Large intestine (tissue), 3 donors: Measurements from ENCODE around the gene RNF130. TPM values are rescaled to one million over a fixed set of nuclear protein-coding genes. Genes with fewer than 3 reads are reported as not detected.

Experiments
- DNase-seq, 2 donors: peaks; one replicate each; pipeline versions ENCODE4 v3.0.0 to v3.0.0-alpha.2; 2013
- H3K27ac ChIP-seq: one replicate; pipeline ENCODE4 v1.5.1; 2013; ENCODE audit warnings: low read length
- H3K27me3 ChIP-seq: 2 replicates; pipeline ENCODE4 v1.6.1; 2013; ENCODE audit warnings: low read length; ENCODE audit not compliant: control insufficient read depth, insufficient read depth
- H3K36me3 ChIP-seq: 2 replicates; pipeline ENCODE4 v1.6.1; 2013; ENCODE audit warnings: low read length; ENCODE audit not compliant: control insufficient read depth, insufficient read depth
- H3K4me1 ChIP-seq: one replicate; pipeline ENCODE4 v1.6.1; 2013; ENCODE audit warnings: low read length; ENCODE audit not compliant: control insufficient read depth, insufficient read depth
- H3K4me3 ChIP-seq: one replicate; pipeline ENCODE4 v1.5.1; 2013; ENCODE audit warnings: low read length
- H3K9me3 ChIP-seq: one replicate; pipeline ENCODE4 v1.6.1; 2013; ENCODE audit warnings: mild to moderate bottlenecking, low read depth, low read length, moderate library complexity; ENCODE audit not compliant: control insufficient read depth
- WGBS: methylation state at CpG from one replicate; pipeline ENCODE4 v1.1.5; 2013; ENCODE audit warnings: low lambda C conversion rate; ENCODE audit not compliant: insufficient coverage; 5-methylcytosine and 5-hydroxymethylcytosine counted together
- polyA plus RNA-seq: library from polyadenylated mRNA; unstranded; fragments of 120-200 nt; gene quantifications from one replicate; pipeline ENCODE4 v1.2.1, GENCODE V29; 2013

RNF130 gene
- polyA plus RNA-seq, 1 donor = 30.4 TPM

DNA sequence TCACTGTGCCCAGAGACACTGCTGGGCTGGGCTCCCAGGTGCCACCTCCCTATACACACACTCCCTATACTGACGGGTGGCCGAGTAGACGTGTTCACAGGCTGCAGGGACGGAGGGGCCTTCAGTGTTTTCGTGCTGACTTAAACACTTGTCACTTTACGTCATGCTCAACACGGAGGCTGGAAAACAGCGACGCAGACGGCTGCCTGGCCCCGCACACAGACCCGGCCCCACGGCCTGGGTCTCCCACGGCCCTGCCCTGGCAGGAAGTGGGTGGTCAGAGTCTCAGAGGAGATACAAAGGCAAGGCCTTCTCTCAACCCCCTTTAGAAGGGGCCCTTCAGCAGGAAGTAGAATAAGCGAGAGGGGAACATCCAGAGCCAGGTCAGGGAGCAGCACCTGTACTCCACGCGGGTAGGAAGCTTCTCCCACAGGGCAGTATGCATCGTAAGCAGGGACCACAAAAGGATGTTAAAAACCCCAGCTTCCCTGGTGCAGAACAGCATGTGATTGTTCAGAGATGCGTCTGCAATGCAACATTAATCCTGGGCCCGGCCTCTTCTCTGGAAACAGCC lies 152.0 kb downstream of the RNF130 start:
- DNase-seq = no peak
- H3K27me3 ChIP-seq = no peaks in the 10 kb centered on the region
- no CpG with 5 or more reads among the region's 20 CpGs for WGBS
- no peaks in the 10 kb centered on the region for H3K36me3 ChIP-seq
- no peaks in the 10 kb centered on the region for H3K9me3 ChIP-seq
- H3K4me1 ChIP-seq = no peaks in the 10 kb centered on the region
- no peak overlapping the region for H3K27ac ChIP-seq
- H3K4me3 ChIP-seq = no peak overlapping the region

DNA sequence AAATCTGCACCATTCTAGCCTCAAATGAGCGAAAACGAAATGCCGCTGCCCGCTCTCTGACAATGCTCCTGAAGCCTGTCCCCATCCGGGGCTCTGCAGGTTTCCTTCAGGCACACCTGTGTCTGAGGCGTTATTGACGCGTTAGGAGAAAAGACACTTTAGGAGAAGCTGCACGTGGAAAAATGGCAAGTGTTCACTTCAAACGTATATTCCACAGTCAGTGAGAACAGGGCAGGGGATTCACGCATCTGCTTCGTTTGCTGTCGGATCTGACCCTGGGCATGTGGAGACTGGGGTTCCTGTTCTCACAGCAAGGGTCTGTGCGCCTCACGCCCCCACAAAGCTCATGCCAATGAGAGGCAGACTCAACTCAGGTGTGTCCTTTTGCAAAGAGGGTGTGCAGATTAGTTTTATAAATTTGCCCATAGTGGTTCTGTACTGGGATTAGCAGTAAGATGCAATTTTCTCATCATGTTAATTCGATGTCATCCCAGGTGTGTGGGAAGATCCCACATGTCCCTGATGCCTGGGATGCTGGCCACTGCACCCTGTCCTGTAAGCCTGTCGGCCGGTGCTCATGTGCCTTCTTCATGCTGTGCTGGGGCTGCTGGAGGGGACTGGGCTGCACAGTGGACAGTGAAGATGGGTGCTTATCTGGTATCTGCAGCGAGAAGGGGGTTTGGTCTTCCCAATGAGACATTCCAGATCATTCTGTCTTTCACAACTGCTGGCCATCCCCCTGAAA lies 152.6 kb downstream of the RNF130 start:
- Histone ChIP-seq H3K27ac (no peak overlapping the region), H3K27me3 (no peaks in the 10 kb centered on the region), H3K4me3 (no peak overlapping the region), H3K4me1 (no peaks in the 10 kb centered on the region), H3K9me3 (no peaks in the 10 kb centered on the region), H3K36me3 (no peaks in the 10 kb centered on the region)
- DNase-seq = no peak
- WGBS = no CpG with 5 or more reads among the region's 19 CpGs

DNA sequence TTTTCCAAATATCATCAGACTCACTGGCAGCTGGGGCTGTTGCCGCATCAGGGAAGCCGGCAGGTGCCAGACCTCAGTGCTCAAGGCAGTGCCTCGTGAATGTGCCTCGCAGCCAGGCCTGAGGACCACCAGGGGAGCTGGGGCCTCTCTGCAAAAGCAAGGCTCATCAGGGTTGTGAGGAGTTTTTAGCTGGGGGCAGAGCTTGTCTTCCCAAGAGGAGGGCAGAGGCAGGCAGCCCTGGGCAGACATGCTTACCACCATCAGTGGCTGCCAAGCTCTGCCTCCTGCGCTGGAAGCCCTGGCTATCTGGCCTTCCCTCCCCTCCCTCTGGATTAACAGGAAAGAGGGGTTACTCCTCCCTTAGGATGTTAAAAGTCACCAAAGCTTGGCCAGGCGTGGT lies 155.0 kb downstream of the RNF130 start:
- no peaks in the 10 kb centered on the region for H3K36me3 ChIP-seq
- WGBS = no CpG with 5 or more reads among the region's 6 CpGs
- H3K4me3 ChIP-seq = no peak overlapping the region
- no peak overlapping the region for H3K27ac ChIP-seq
- H3K4me1 ChIP-seq = no peaks in the 10 kb centered on the region
- no peaks in the 10 kb centered on the region for H3K27me3 ChIP-seq
- no peak for DNase-seq
- H3K9me3 ChIP-seq = no peaks in the 10 kb centered on the region

DNA sequence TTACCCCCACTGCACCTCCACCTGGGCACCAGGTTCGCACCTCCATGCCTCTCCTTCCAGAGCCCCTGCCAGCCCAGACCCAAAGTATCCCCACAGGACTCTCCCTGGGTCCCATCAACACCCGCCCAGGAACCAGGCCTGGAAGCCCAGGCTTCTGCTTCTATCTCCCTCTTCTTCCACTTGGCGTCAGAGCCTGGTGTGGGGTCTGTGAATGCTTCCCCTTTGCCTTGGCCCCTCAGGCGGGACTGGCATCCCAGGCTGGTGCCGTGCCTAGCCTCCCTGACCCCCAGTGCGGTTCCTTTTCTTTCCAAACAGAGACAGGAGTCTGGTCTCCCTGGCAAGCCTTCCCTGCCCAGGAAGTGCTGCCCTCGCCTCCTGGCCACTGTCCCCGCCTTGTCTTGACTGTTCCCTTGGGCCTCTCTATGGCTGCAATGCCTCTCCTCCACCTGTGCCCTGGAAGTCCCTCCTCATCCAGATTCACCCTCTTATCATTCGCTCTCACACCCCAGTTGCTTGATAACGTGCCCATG lies 156.1 kb downstream of the RNF130 start:
- no CpG with 5 or more reads among the region's 10 CpGs for WGBS
- no peak for DNase-seq
- no peak overlapping the region for H3K4me3 ChIP-seq
- no peaks in the 10 kb centered on the region for H3K27me3 ChIP-seq
- H3K27ac ChIP-seq = no peak overlapping the region
- H3K4me1 ChIP-seq = no peaks in the 10 kb centered on the region
- no peaks in the 10 kb centered on the region for H3K9me3 ChIP-seq
- no peaks in the 10 kb centered on the region for H3K36me3 ChIP-seq

DNA sequence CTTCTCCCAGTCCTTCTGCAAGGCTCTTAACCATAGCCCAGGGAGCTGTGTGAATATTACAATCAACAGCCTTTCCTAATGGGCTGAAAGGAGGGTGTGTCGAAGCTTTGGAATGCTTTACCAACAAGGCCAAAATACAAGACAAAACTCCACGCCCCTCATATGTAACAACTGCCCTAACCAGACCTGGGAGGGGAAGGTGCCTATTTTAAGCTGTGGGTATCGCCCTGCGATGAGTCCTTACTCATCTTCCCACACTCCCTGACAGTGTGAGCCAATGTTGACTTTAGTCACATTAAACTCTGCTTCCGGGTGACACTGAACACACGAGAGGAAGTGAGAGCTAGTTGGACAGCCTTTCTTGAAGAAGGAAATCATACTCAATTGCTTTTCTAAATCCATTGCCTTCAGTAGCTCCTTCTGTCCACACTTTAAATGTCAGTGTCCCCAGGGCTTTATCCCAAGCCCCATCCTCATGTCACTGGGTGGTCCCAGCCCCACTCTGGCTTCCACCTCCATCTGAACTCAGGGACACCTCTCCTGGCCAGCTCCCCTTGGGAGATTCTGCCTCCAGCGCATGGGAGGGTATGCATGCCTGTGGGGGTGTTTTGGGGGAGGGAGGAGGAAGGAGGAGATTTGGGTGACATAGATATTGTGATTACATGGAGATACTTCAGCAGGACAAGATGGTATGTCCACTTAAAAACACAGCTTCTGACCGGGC lies 157.4 kb downstream of the RNF130 start:
- Histone ChIP-seq H3K4me3 (no peak overlapping the region), H3K4me1 (no peaks in the 10 kb centered on the region), H3K27ac (no peak overlapping the region), H3K27me3 (no peaks in the 10 kb centered on the region), H3K9me3 (no peaks in the 10 kb centered on the region), H3K36me3 (no peaks in the 10 kb centered on the region)
- DNase-seq = peak in 1 of 2 donors; percentile 39
- whole genome bisulfite sequencing = no CpG with 5 or more reads among the region's 8 CpGs

DNA sequence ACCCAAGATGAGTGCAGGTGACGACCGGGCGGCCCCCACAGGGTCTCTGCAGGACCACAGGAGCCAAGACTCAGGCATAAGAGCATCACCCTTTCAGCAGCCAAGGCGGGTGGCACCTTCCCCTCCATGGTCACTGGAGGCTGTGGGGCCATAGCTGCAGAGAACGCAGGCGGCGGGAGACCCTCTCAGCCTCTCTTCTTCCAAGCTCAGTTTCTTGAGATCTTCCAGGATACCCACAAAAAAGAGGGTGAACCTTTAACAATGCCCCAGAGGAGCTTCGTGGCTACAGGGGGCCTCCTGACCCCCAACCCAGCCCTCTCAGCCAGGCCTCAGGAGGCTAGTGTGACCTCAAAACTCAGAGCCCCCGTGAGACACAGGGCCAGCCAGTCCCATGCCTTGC lies 158.1 kb downstream of the RNF130 start:
- DNase-seq = no peak
- Histone ChIP-seq H3K36me3 (no peaks in the 10 kb centered on the region), H3K4me1 (no peaks in the 10 kb centered on the region), H3K4me3 (no peak overlapping the region), H3K9me3 (no peaks in the 10 kb centered on the region), H3K27me3 (no peaks in the 10 kb centered on the region), H3K27ac (no peak overlapping the region)
- WGBS = no CpG with 5 or more reads among the region's 9 CpGs

DNA sequence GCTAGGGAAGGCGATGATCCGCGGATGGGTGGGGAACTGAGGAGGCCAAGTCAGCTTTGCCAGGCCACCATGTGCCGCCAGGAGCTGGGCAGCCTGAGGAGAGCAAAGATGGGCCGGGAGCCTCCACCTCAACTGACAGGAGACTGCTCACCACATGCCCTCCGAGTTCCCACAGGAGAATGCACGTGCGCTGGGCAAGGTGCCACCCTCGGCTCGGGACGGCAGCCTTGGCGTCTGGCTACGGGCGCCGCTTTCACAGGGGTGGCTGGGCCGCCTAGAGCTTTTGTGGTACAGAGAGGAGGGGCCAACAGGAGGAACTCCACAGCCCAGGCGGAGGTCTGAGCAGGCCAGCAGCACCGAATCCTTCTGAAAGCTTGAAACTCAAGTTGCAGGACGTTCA lies 158.6 kb downstream of the RNF130 start:
- Histone ChIP-seq H3K27ac (no peak overlapping the region), H3K9me3 (no peaks in the 10 kb centered on the region), H3K4me3 (no peak overlapping the region), H3K36me3 (no peaks in the 10 kb centered on the region), H3K27me3 (no peaks in the 10 kb centered on the region), H3K4me1 (no peaks in the 10 kb centered on the region)
- DNase-seq = no peak
- 86% methylated on average over 1 of the region's 19 CpGs for WGBS

DNA sequence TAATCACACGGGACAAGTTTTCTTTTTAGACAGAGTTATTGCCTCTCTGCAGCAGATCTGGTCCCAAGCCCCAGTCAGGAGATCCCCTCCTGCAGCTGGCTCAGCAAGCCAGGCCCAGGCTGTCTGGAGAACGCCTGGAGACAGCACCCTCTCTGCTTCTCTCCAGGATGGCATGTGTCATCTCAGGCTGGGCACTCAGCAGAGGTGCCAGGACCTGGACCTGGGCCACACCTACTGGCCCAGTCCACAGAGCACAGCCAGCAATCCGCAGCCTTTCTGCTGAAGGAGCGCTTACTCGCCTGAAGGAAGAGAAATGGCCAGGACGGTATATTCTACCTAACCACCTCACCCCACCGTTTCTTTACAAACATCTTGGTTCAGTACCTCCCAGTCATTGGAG lies 159.2 kb downstream of the RNF130 start:
- Histone ChIP-seq H3K27me3 (no peaks in the 10 kb centered on the region), H3K9me3 (no peaks in the 10 kb centered on the region), H3K36me3 (no peaks in the 10 kb centered on the region), H3K4me3 (no peak overlapping the region), H3K27ac (no peak overlapping the region), H3K4me1 (no peaks in the 10 kb centered on the region)
- no peak for DNase-seq
- no CpG with 5 or more reads among the region's 7 CpGs for WGBS

DNA sequence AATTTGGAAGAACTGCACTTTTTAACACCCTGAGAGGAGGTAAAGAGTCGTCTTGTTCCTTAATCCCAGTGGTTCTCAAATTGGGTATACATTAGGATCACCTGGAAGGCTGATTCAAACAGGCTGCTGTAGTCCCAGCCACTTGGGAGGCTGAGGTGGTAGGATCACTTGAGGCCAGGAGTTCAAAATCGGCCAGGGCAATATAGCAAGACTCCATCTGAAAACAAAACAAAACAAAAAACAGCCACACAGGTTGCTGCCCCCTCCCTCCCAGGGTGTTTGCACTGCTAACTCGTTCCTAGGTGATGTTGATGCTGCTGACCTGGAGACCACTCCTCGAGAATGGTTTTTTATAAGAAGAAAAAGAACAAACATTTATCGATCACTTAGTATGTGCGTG lies 162.3 kb downstream of the RNF130 start:
- peaks cover 13% of the 10 kb centered on the region for H3K36me3 ChIP-seq
- no peaks in the 10 kb centered on the region for H3K9me3 ChIP-seq
- no peak for DNase-seq
- WGBS = 100% methylated on average over 3 of the region's 6 CpGs
- H3K4me1 ChIP-seq = peaks cover 8% of the 10 kb centered on the region
- H3K4me3 ChIP-seq = no peak overlapping the region
- H3K27me3 ChIP-seq = no peaks in the 10 kb centered on the region
- H3K27ac ChIP-seq = no peak overlapping the region

DNA sequence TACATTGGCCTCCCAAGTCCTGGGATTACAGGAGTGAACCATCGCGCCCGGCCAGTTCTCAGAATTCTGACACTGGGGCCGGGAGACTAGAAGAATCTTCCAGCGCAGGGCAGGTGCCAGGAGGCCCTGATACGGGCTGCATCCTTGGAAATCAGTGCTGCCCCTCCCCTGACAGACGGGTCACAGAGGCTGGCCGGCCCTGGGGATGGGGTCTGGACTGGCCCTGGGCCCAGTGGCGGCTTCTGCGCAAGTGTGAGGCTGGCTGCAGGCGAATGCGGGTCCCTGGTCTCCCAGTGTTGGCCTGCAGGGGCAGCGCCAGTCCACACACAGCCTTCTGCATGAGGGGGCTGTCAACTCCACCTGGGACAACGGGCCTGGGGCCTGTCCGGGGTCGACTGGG lies 163.0 kb downstream of the RNF130 start:
- Histone ChIP-seq H3K36me3 (peaks cover 17% of the 10 kb centered on the region), H3K9me3 (no peaks in the 10 kb centered on the region), H3K4me3 (no peak overlapping the region), H3K27ac (no peak overlapping the region), H3K27me3 (no peaks in the 10 kb centered on the region), H3K4me1 (peaks cover 8% of the 10 kb centered on the region)
- WGBS = no CpG with 5 or more reads among the region's 16 CpGs
- no peak for DNase-seq
